H1 (cell line): ENCODE measurements around the gene PAK5. TPM values are rescaled to one million over a fixed set of nuclear protein-coding genes. Genes with fewer than 3 reads are reported as not detected.

Experiments used
- CTCF ChIA-PET: fragments of 300-600 bp; sonication (Branson Sonifier 250); formaldehyde crosslinking; loops from one replicate; lab custom pipeline; 2021; ENCODE audit not compliant: partially characterized antibody; lab: Charles Lee
- POLR2A ChIA-PET: fragments of 300-600 bp; sonication (Branson Sonifier 250); formaldehyde crosslinking; loops from one replicate; lab custom pipeline; 2021; ENCODE audit warnings: inconsistent platforms; ENCODE audit not compliant: partially characterized antibody; lab: Charles Lee
- DNase-seq, 2 experiments: peaks; one replicate each; pipeline versions ENCODE4 v3.0.0 to v3.0.0-alpha.2; 2010 to 2022; ENCODE audit warnings: low spot score in 2 of 2, low read depth in 1 of 2, mixed read lengths in 1 of 2
- FAIRE-seq: peaks from 2 replicates; lab custom pipeline; 2011; peaks lifted over from hg19 to GRCh38; lab: Jason Lieb, UNC
- H2AFZ ChIP-seq: 2 replicates; pipeline ENCODE4 v1.8.1; 2012; ENCODE audit warnings: low read length, inconsistent platforms
- H2AK5ac ChIP-seq: 2 replicates; pipeline ENCODE4 v1.6.1; 2013; ENCODE audit warnings: low read depth, low read length
- H2BK120ac ChIP-seq: replicated peaks from 2 replicates; pipeline ENCODE3; 2013; ENCODE audit warnings: low read depth, low read length, inconsistent platforms
- H2BK12ac ChIP-seq: 2 replicates; pipeline ENCODE4 v1.6.1; 2013; ENCODE audit warnings: low read depth, low read length
- H2BK15ac ChIP-seq: 2 replicates; pipeline ENCODE4 v1.6.1; 2013; ENCODE audit warnings: low read length
- H2BK20ac ChIP-seq: 2 replicates; pipeline ENCODE4 v1.6.1; 2013; ENCODE audit warnings: low read length
- H2BK5ac ChIP-seq: 2 replicates; pipeline ENCODE4 v1.6.1; 2013; ENCODE audit warnings: low read depth, low read length
- H3K14ac ChIP-seq: 2 replicates; pipeline ENCODE4 v1.6.1; 2013; ENCODE audit warnings: inconsistent platforms; ENCODE audit not compliant: insufficient read length
- H3K18ac ChIP-seq: 2 replicates; pipeline ENCODE4 v1.6.1; 2013; ENCODE audit warnings: low read length; ENCODE audit errors: extremely low read depth
- H3K23ac ChIP-seq: 2 replicates; pipeline ENCODE4 v1.6.1; 2013; ENCODE audit warnings: inconsistent platforms; ENCODE audit not compliant: insufficient read length
- H3K23me2 ChIP-seq: 2 replicates; pipeline ENCODE4 v1.6.1; 2013; ENCODE audit warnings: low read depth, low read length
- H3K27ac ChIP-seq: 2 replicates; pipeline ENCODE4 v1.6.1; 2011; ENCODE audit warnings: low read depth, low read length, inconsistent platforms
- H3K27me3 ChIP-seq, 4 experiments: replicated peaks in 1 of 4; 1 replicate in 1 of 4; 2 replicates in 3 of 4; pipeline versions ENCODE4 v1.6.1 to v1.8.1; 2011 to 2013; ENCODE audit warnings: low read length in 3 of 4, mild to moderate bottlenecking in 3 of 4, inconsistent platforms in 2 of 4, mixed read lengths in 2 of 4, moderate library complexity in 1 of 4; ENCODE audit not compliant: control insufficient read depth in 3 of 4, insufficient read depth in 3 of 4; ENCODE audit errors: extremely low read depth in 1 of 4
- H3K36me3 ChIP-seq, 4 experiments: 2 replicates each; pipeline versions ENCODE4 v1.6.1 to v1.8.1; 2011 to 2013; ENCODE audit warnings: mild to moderate bottlenecking in 4 of 4, low read length in 3 of 4, moderate library complexity in 2 of 4, control low read depth in 1 of 4, inconsistent platforms in 1 of 4; ENCODE audit not compliant: insufficient read depth in 4 of 4, control insufficient read depth in 2 of 4
- H3K4ac ChIP-seq: replicated peaks from 2 replicates; pipeline ENCODE3; 2013; ENCODE audit warnings: low read length, low read depth, mixed read lengths, inconsistent platforms; ENCODE audit not compliant: insufficient read length
- H3K4me1 ChIP-seq, 4 experiments: replicated peaks in 1 of 4; 1 replicate in 1 of 4; 2 replicates in 3 of 4; pipeline versions ENCODE4 v1.6.1 to v1.8.1; 2011 to 2013; ENCODE audit warnings: low read length in 3 of 4, inconsistent platforms in 2 of 4, mixed read lengths in 1 of 4; ENCODE audit not compliant: insufficient read depth in 4 of 4, control insufficient read depth in 3 of 4
- H3K4me2 ChIP-seq, 2 experiments: 2 replicates each; pipeline versions ENCODE4 v1.6.1 to v1.8.1; 2011 to 2013; ENCODE audit warnings: low read depth in 2 of 2, low read length in 2 of 2, control low read depth in 1 of 2, inconsistent platforms in 1 of 2, mild to moderate bottlenecking in 1 of 2; ENCODE audit not compliant: insufficient read depth in 1 of 2
- H3K4me3 ChIP-seq, 4 experiments: fragments of 200-600, 300-600 bp in 1 of 4; sonication (generic), shearing (Covaris generic), sonication (Bioruptor Twin) in 1 of 4; 2 replicates each; pipeline versions ENCODE4 v1.5.1 to v1.8.1; 2011 to 2016; ENCODE audit warnings: low read length in 4 of 4, low read depth in 3 of 4, control low read depth in 2 of 4, inconsistent platforms in 2 of 4, mild to moderate bottlenecking in 2 of 4, mixed read lengths in 1 of 4, moderate library complexity in 1 of 4; ENCODE audit not compliant: insufficient read depth in 2 of 4; ENCODE audit errors: extremely low read depth in 1 of 4
- H3K56ac ChIP-seq: replicated peaks from 2 replicates; pipeline ENCODE3; 2013; ENCODE audit warnings: low read depth, mild to moderate bottlenecking, mixed read lengths, low read length, inconsistent platforms; ENCODE audit not compliant: insufficient read length
- H3K79me1 ChIP-seq: 2 replicates; pipeline ENCODE4 v1.6.1; 2013; ENCODE audit warnings: low read depth, low read length, control low read depth
- H3K79me2 ChIP-seq, 2 experiments: 2 replicates each; pipeline versions ENCODE4 v1.6.1 to v1.8.1; 2012 to 2013; ENCODE audit warnings: low read length in 2 of 2, mild to moderate bottlenecking in 2 of 2, inconsistent platforms in 1 of 2; ENCODE audit not compliant: insufficient read depth in 2 of 2, control insufficient read depth in 1 of 2
- H3K9ac ChIP-seq, 4 experiments: replicated peaks in 1 of 4; 1 replicate in 1 of 4; 2 replicates in 3 of 4; pipeline versions ENCODE4 v1.6.1 to v1.8.1; 2011 to 2013; ENCODE audit warnings: low read depth in 3 of 4, low read length in 3 of 4, control low read depth in 2 of 4, mild to moderate bottlenecking in 2 of 4, moderate library complexity in 2 of 4, inconsistent platforms in 1 of 4; ENCODE audit errors: extremely low read depth in 1 of 4
- H3K9me3 ChIP-seq, 2 experiments: 2 replicates each; pipeline versions ENCODE4 v1.6.1 to v1.8.1; 2012 to 2013; ENCODE audit warnings: mild to moderate bottlenecking in 2 of 2, moderate library complexity in 2 of 2, control low read depth in 1 of 2, inconsistent platforms in 1 of 2, low read depth in 1 of 2, low read length in 1 of 2, mixed read lengths in 1 of 2; ENCODE audit not compliant: insufficient read depth in 2 of 2
- H4K20me1 ChIP-seq, 2 experiments: replicated peaks in 1 of 2; 2 replicates each; pipeline versions ENCODE3 to v1.8.1; 2011 to 2013; ENCODE audit warnings: inconsistent platforms in 2 of 2, low read length in 2 of 2, mild to moderate bottlenecking in 1 of 2; ENCODE audit not compliant: insufficient read depth in 2 of 2, control insufficient read depth in 1 of 2
- H4K5ac ChIP-seq: 2 replicates; pipeline ENCODE4 v1.6.1; 2013; ENCODE audit warnings: low read length, low read depth, mixed read lengths, inconsistent platforms; ENCODE audit not compliant: insufficient read length
- H4K8ac ChIP-seq: 2 replicates; pipeline ENCODE4 v1.8.0; 2013; ENCODE audit warnings: mild to moderate bottlenecking, moderate library complexity, low read length, inconsistent platforms; ENCODE audit not compliant: insufficient read depth; ENCODE audit errors: extremely low read depth
- H4K91ac ChIP-seq: replicated peaks from 2 replicates; pipeline ENCODE3; 2013; ENCODE audit warnings: low read length, mixed read lengths, inconsistent platforms; ENCODE audit not compliant: insufficient read length
- BRCA1 ChIP-seq: IDR thresholded peaks from 2 replicates; pipeline ENCODE4 v1.6.1; 2012; ENCODE audit warnings: low read depth, low read length, improper control_type of control experiment
- CEBPB ChIP-seq: IDR thresholded peaks from 2 replicates; pipeline ENCODE4 v1.6.1; 2012; ENCODE audit warnings: low read depth, low read length
- CHD1 ChIP-seq: IDR thresholded peaks from 2 replicates; pipeline ENCODE4 v1.6.1; 2012; ENCODE audit warnings: low read depth, low read length, improper control_type of control experiment
- EGR1 ChIP-seq: IDR thresholded peaks from 2 replicates; pipeline ENCODE4 v1.6.1; 2011; ENCODE audit warnings: low read depth, low read length, borderline replicate concordance
- EZH2 ChIP-seq: fragments of 200-600 bp; sonication (generic); IDR thresholded peaks from 2 replicates; pipeline ENCODE4 v1.7.1; 2012; ENCODE audit warnings: low read depth, mild to moderate bottlenecking, moderate library complexity, low read length, inconsistent platforms; ENCODE audit not compliant: severe bottlenecking
- FOSL1 ChIP-seq: IDR thresholded peaks from 2 replicates; pipeline ENCODE4 v1.6.1; 2011; ENCODE audit warnings: mild to moderate bottlenecking, low read depth, low read length, moderate library complexity; ENCODE audit not compliant: insufficient read depth
- KDM5A ChIP-seq: fragments of 200-600 bp; IDR thresholded peaks from 2 replicates; pipeline ENCODE4 v1.7.1; 2012; ENCODE audit warnings: mild to moderate bottlenecking, low read length, inconsistent platforms, mixed read lengths
- PHF8 ChIP-seq: fragments of 200-600 bp; sonication (generic); conservative IDR thresholded peaks from 2 replicates; pipeline ENCODE4 v1.7.1; 2012; ENCODE audit warnings: low read depth, mild to moderate bottlenecking, inconsistent platforms, low read length, moderate library complexity
- RAD21 ChIP-seq, 2 experiments: IDR thresholded peaks in 1 of 2; conservative IDR thresholded peaks in 1 of 2; 2 replicates each; pipeline ENCODE4 v1.6.1; 2011; ENCODE audit warnings: low read depth in 2 of 2, low read length in 2 of 2, improper control_type of control experiment in 1 of 2, inconsistent platforms in 1 of 2, mild to moderate bottlenecking in 1 of 2, moderate library complexity in 1 of 2
- TAF1 ChIP-seq: IDR thresholded peaks from 2 replicates; pipeline ENCODE4 v1.6.1; 2011; ENCODE audit warnings: mild to moderate bottlenecking, low read depth, low read length
- TBP ChIP-seq: IDR thresholded peaks from 2 replicates; pipeline ENCODE4 v1.6.1; 2011; ENCODE audit warnings: low read depth, low read length, improper control_type of control experiment
- WGBS, 2 experiments: shearing (Covaris generic) in 1 of 2; methylation state at CpG; one replicate each; pipeline versions ENCODE4 v1.1.6 to v1.1.7; 2013 to 2015; ENCODE audit warnings: low lambda C conversion rate in 2 of 2, mixed read lengths in 2 of 2, inconsistent platforms in 1 of 2, low coverage in 1 of 2, missing lambda C conversion rate in 1 of 2; ENCODE audit not compliant: insufficient replicate concordance in 2 of 2, insufficient coverage in 1 of 2, insufficient read length in 1 of 2; ENCODE audit errors: extremely low coverage in 1 of 2, missing lambda C conversion rate in 1 of 2; 5-methylcytosine and 5-hydroxymethylcytosine counted together
- polyA plus RNA-seq, 7 experiments: library from polyadenylated mRNA; depleted of rRNA in 3 of 7; stranded (reverse) in 5 of 7; unstranded in 2 of 7; fragments of >200 nt in 5 of 7; fragments of 200-250 nt in 2 of 7; gene quantifications; 1 replicate in 5 of 7; 2 replicates in 1 of 7; 4 replicates in 1 of 7; pipeline versions ENCODE4 v1.2.1 to v1.2.3, GENCODE V29; 2011 to 2013; ENCODE audit warnings: missing spikeins in 2 of 7, mixed read lengths in 2 of 7
- total RNA-seq: library from RNA; stranded (reverse); fragmentation: NEBNext Ultra II Directional; extraction: Animal tissue kit (Norgen Biotek cat#: 25700); gene quantifications from 2 replicates; pipeline ENCODE4 v1.2.1, GENCODE V29; 2021
- TF ChIP-seq, protein P1 (sequence below): IDR thresholded peaks from 2 replicates; pipeline ENCODE4 v1.6.1; 2011; ENCODE audit warnings: low read depth, mild to moderate bottlenecking, low read length; ENCODE audit not compliant: insufficient read depth
- TF ChIP-seq, protein P2 (sequence below): IDR thresholded peaks from 2 replicates; pipeline ENCODE4 v1.6.1; 2012; ENCODE audit warnings: inconsistent platforms

The PAK5 gene
- total and polyA plus RNA-seq, 2 of the 8 experiments (the other 6 are each of a cell fraction or from before 2014, with no cell fraction given): 0.54 to 0.80 TPM

DNA sequence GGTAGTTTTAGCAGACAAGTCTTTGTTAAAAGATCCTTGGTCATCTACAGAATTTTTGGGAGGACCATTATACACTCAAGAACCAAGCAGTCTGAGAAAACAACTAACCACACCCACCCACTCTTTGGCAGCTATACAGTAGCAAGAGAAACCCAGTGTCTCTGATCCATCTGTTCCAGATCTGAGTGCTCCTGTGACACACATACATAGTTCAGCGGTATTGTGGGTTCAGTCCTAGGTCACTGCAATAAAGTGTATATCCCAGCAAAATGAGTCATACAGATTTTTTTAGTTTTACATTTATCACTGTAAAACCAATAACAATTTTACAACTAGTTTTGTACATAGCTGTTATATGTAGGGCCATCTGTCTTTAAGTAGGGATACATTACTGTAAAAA, 47.4 kb upstream of the PAK5 start:
- no peak overlapping the region for H2AFZ ChIP-seq
- no peak overlapping the region for H4K5ac ChIP-seq
- peaks cover 0 to 2% (median 0%) of the 10 kb centered on the region in 4 experiments; a peak in 1 of 7 replicates for H3K4me1 ChIP-seq
- no peak overlapping the region for H4K8ac ChIP-seq
- no peak overlapping the region for H2BK15ac ChIP-seq
- no peak overlapping the region for H3K14ac ChIP-seq
- H4K91ac ChIP-seq: no peak overlapping the region
- H3K27ac ChIP-seq: no peak overlapping the region
- WGBS, 2 experiments: 100% methylated on average over 1 of the region's 1 CpG; no CpG with 5 or more reads in 1 of the 2 experiments
- no peak overlapping the region for H2BK20ac ChIP-seq
- no peak overlapping the region for H3K4me2 ChIP-seq
- no peaks in the 10 kb centered on the region for H4K20me1 ChIP-seq
- H3K9ac ChIP-seq: no peak overlapping the region
- no peaks in the 10 kb centered on the region; the same call in 1 of the 2 replicates for H3K23me2 ChIP-seq
- no peak overlapping the region for H3K18ac ChIP-seq
- H2AK5ac ChIP-seq: no peak overlapping the region
- H3K79me2 ChIP-seq: no peaks in the 10 kb centered on the region
- no peak overlapping the region for H3K23ac ChIP-seq
- no peak overlapping the region for H3K4ac ChIP-seq
- no peaks in the 10 kb centered on the region for H3K36me3 ChIP-seq
- no peak overlapping the region for H2BK12ac ChIP-seq
- H3K56ac ChIP-seq: no peak overlapping the region
- no peak for TF ChIP-seq EGR1
- no peak for TF ChIP-seq PHF8
- TF ChIP-seq RAD21 (IDR thresholded peaks at IDR 0.05 in 1 of 2, conservative IDR thresholded peaks at IDR 0.05 in 1 of 2; ENCODE audit: low read depth in 2 of 2, low read length in 2 of 2): no peak
- TF ChIP-seq, protein P1, sequence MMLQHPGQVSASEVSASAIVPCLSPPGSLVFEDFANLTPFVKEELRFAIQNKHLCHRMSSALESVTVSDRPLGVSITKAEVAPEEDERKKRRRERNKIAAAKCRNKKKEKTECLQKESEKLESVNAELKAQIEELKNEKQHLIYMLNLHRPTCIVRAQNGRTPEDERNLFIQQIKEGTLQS: no peak
- no peak for TF ChIP-seq TBP
- TF ChIP-seq BRCA1: no peak
- TF ChIP-seq EZH2: no peak
- no peak for TF ChIP-seq KDM5A
- TF ChIP-seq TAF1: no peak
- TF ChIP-seq, protein P2, sequence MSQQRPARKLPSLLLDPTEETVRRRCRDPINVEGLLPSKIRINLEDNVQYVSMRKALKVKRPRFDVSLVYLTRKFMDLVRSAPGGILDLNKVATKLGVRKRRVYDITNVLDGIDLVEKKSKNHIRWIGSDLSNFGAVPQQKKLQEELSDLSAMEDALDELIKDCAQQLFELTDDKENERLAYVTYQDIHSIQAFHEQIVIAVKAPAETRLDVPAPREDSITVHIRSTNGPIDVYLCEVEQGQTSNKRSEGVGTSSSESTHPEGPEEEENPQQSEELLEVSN: no peak
- TF ChIP-seq FOSL1: no peak
- TF ChIP-seq CEBPB: no peak
- no peak for TF ChIP-seq CHD1
- TF ChIP-seq, all 59 proteins: peak for 0
- Histone ChIP-seq H3K9me3 (no peaks in the 10 kb centered on the region), H3K27me3 (no peaks in the 10 kb centered on the region), H3K79me1 (no peaks in the 10 kb centered on the region), H2BK120ac (no peak overlapping the region), H2BK5ac (no peak overlapping the region), H3K4me3 (no peak overlapping the region)
- ChIA-PET POLR2A (no interaction called here), CTCF (interaction anchor here (0.6 to 8.4 kb wide), 8 partner anchors 11 to 372 kb away, joined by 3 to 104 read pairs (median 7); partner anchors contain the start of gene LAMP5)
- FAIRE-seq (no peak), DNase-seq (no peak)
